ENCODE data around the gene CDKAL1.

Gene CDKAL1

GRCh38 chr6:20900389-20901160 is 366.3 kb downstream of the CDKAL1 start:
- Histone ChIP-seq H3K9me3 (ENCODE audit: insufficient read depth, low read length) (no peaks in the 10 kb centered on the region), H3K9ac (ENCODE audit: low read length) (peak overlapping the region; percentile 88), H3K4me3 (ENCODE audit: low read length) (peak overlapping the region; percentile 53), H3K27me3 (ENCODE audit: low read depth, low read length) (no peaks in the 10 kb centered on the region), H3K36me3 (replicated peaks; ENCODE audit: low read depth, low read length) (peaks cover 9% of the 10 kb centered on the region), H2AFZ (ENCODE audit: low read depth, low read length) (no peak overlapping the region), H3K4me1 (ENCODE audit: low read length) (peaks cover 38% of the 10 kb centered on the region), H3K27ac (ENCODE audit: low read length) (peak overlapping the region; percentile 99), H3K79me2 (ENCODE audit: low read length) (0 out of 2 replicates have a peak, but pooled peaks cover 3% of the 10 kb centered on the region), H4K20me1 (ENCODE audit: insufficient read depth, low read length) (no peaks in the 10 kb centered on the region), H3K4me2 (ENCODE audit: low read length) (peak overlapping the region; percentile 72)
- no peak for TF ChIP-seq EZH2phosphoT487 (IDR thresholded peaks at IDR 0.05; ENCODE audit: low read depth)
- TF ChIP-seq CTCF (IDR thresholded peaks at IDR 0.05; ENCODE audit: low read depth, low read length) = no peak

- no peak overlapping the region for H3K9ac ChIP-seq (ENCODE audit: low read length)
- no peaks in the 10 kb centered on the region for H3K9me3 ChIP-seq (ENCODE audit: insufficient read depth, low read length)
- H3K36me3 ChIP-seq (replicated peaks; ENCODE audit: low read depth, low read length) = peaks cover 3% of the 10 kb centered on the region
- no peak overlapping the region for H3K4me2 ChIP-seq (ENCODE audit: low read length)
- H2AFZ ChIP-seq (ENCODE audit: low read depth, low read length) = no peak overlapping the region
- no peak overlapping the region for H3K4me3 ChIP-seq (ENCODE audit: low read length)
- peaks cover 25% of the 10 kb centered on the region for H3K4me1 ChIP-seq (ENCODE audit: low read length)
- no peak overlapping the region for H3K27ac ChIP-seq (ENCODE audit: low read length)
- H3K27me3 ChIP-seq (ENCODE audit: low read depth, low read length) = no peaks in the 10 kb centered on the region
- no peaks in the 10 kb centered on the region for H4K20me1 ChIP-seq (ENCODE audit: insufficient read depth, low read length)
- H3K79me2 ChIP-seq (ENCODE audit: low read length) = 0 out of 2 replicates have a peak, but pooled peaks cover 3% of the 10 kb centered on the region
- TF ChIP-seq CTCF (IDR thresholded peaks at IDR 0.05; ENCODE audit: low read depth, low read length) (no peak), EZH2phosphoT487 (IDR thresholded peaks at IDR 0.05; ENCODE audit: low read depth) (no peak)
Measured at GRCh38 chr6:20905377-20905776, 371.1 kb downstream of the CDKAL1 start.

GRCh38 chr6:20906945-20907344 is 372.7 kb downstream of the CDKAL1 start:
- peaks cover 11% of the 10 kb centered on the region for H3K4me1 ChIP-seq (ENCODE audit: low read length)
- no peaks in the 10 kb centered on the region for H4K20me1 ChIP-seq (ENCODE audit: insufficient read depth, low read length)
- H3K4me2 ChIP-seq (ENCODE audit: low read length) = no peak overlapping the region
- H3K9ac ChIP-seq (ENCODE audit: low read length) = no peak overlapping the region
- no peak overlapping the region for H3K27ac ChIP-seq (ENCODE audit: low read length)
- H2AFZ ChIP-seq (ENCODE audit: low read depth, low read length) = no peak overlapping the region
- H3K27me3 ChIP-seq (ENCODE audit: low read depth, low read length) = no peaks in the 10 kb centered on the region
- H3K4me3 ChIP-seq (ENCODE audit: low read length) = no peak overlapping the region
- H3K79me2 ChIP-seq (ENCODE audit: low read length) = 0 out of 2 replicates have a peak, but pooled peaks cover 1% of the 10 kb centered on the region
- H3K36me3 ChIP-seq (replicated peaks; ENCODE audit: low read depth, low read length) = peaks cover 3% of the 10 kb centered on the region
- TF ChIP-seq EZH2phosphoT487 (IDR thresholded peaks at IDR 0.05; ENCODE audit: low read depth) = no peak
- no peak for TF ChIP-seq CTCF (IDR thresholded peaks at IDR 0.05; ENCODE audit: low read depth, low read length)
- no peaks in the 10 kb centered on the region for H3K9me3 ChIP-seq (ENCODE audit: insufficient read depth, low read length)

- no peak overlapping the region for H3K9ac ChIP-seq (ENCODE audit: low read length)
- no peak overlapping the region for H2AFZ ChIP-seq (ENCODE audit: low read depth, low read length)
- no peaks in the 10 kb centered on the region for H3K79me2 ChIP-seq (ENCODE audit: low read length)
- H3K27ac ChIP-seq (ENCODE audit: low read length) = no peak overlapping the region
- no peak overlapping the region for H3K4me2 ChIP-seq (ENCODE audit: low read length)
- no peaks in the 10 kb centered on the region for H4K20me1 ChIP-seq (ENCODE audit: insufficient read depth, low read length)
- no peak overlapping the region for H3K4me3 ChIP-seq (ENCODE audit: low read length)
- peaks cover 3% of the 10 kb centered on the region for H3K36me3 ChIP-seq (replicated peaks; ENCODE audit: low read depth, low read length)
- peaks cover 5% of the 10 kb centered on the region for H3K4me1 ChIP-seq (ENCODE audit: low read length)
- TF ChIP-seq CTCF (IDR thresholded peaks at IDR 0.05; ENCODE audit: low read depth, low read length) (peak; percentile 12; the same call in 1 of the 2 replicates), EZH2phosphoT487 (IDR thresholded peaks at IDR 0.05; ENCODE audit: low read depth) (no peak)
- H3K27me3 ChIP-seq (ENCODE audit: low read depth, low read length) = no peaks in the 10 kb centered on the region
- H3K9me3 ChIP-seq (ENCODE audit: insufficient read depth, low read length) = no peaks in the 10 kb centered on the region
Measured at GRCh38 chr6:20907486-20908071, 373.3 kb downstream of the CDKAL1 start.
